ENCODE results near the gene FNDC11. TPM values are rescaled to one million over a fixed set of nuclear protein-coding genes. Genes with fewer than 3 reads are reported as not detected.

The FNDC11 gene
- total and polyA plus RNA-seq, 8 donors = 0.23 to 0.84 (median 0.67) TPM

GRCh38 chr20:63586797-63587196 lies 32.8 kb downstream of the FNDC11 start:
- no peak overlapping the region for H3K27ac ChIP-seq
- H3K4me3 ChIP-seq = no peak overlapping the region
- TF ChIP-seq CTCF (IDR thresholded peaks at IDR 0.05) = no peak
- H3K9me3 ChIP-seq = no peaks in the 10 kb centered on the region
- intact Hi-C loops (cut with DNase I) = no loop called here
- no peaks in the 10 kb centered on the region for H3K27me3 ChIP-seq
- DNase-seq (peak in 1 of 4 donors; percentile 47), ATAC-seq (no peak)
- no peaks in the 10 kb centered on the region for H3K4me1 ChIP-seq
- H3K36me3 ChIP-seq = peaks cover 0 to 46% of the 10 kb centered on the region in 2 donors

- H3K27ac ChIP-seq = no peak overlapping the region
- no peak for TF ChIP-seq CTCF (IDR thresholded peaks at IDR 0.05)
- intact Hi-C loops (cut with DNase I) = no loop called here
- H3K4me3 ChIP-seq = no peak overlapping the region
- H3K27me3 ChIP-seq = no peaks in the 10 kb centered on the region
- ATAC-seq = no peak
- peak in 1 of 4 donors; percentile 20 for DNase-seq
- no peaks in the 10 kb centered on the region for H3K4me1 ChIP-seq
- no peaks in the 10 kb centered on the region for H3K9me3 ChIP-seq
- H3K36me3 ChIP-seq = peaks cover 0 to 50% of the 10 kb centered on the region in 2 donors
These were observed 33.3 kb downstream of the FNDC11 start for GRCh38 chr20:63587256-63587655.

- TF ChIP-seq CTCF (IDR thresholded peaks at IDR 0.05) = no peak
- intact Hi-C loops (cut with DNase I) = no loop called here
- H3K27me3 ChIP-seq = no peaks in the 10 kb centered on the region
- ATAC-seq (no peak), DNase-seq (peak in 2 of 4 donors; percentile 34 to 43)
- no peak overlapping the region for H3K27ac ChIP-seq
- H3K36me3 ChIP-seq = peaks cover 0 to 58% of the 10 kb centered on the region in 2 donors
- H3K4me3 ChIP-seq = no peak overlapping the region
- no peaks in the 10 kb centered on the region for H3K9me3 ChIP-seq
- no peaks in the 10 kb centered on the region for H3K4me1 ChIP-seq
These were observed 34.0 kb downstream of the FNDC11 start for GRCh38 chr20:63587776-63588591.

- ATAC-seq = no peak
- no peak for TF ChIP-seq CTCF (IDR thresholded peaks at IDR 0.05)
- no peak overlapping the region for H3K4me3 ChIP-seq
- H3K36me3 ChIP-seq = peaks cover 0 to 64% of the 10 kb centered on the region in 2 donors
- DNase-seq = peak in 1 of 4 donors; percentile 61
- no peaks in the 10 kb centered on the region for H3K27me3 ChIP-seq
- no peak overlapping the region for H3K27ac ChIP-seq
- H3K4me1 ChIP-seq = no peaks in the 10 kb centered on the region
- intact Hi-C loops (cut with DNase I) = no loop called here
- H3K9me3 ChIP-seq = no peaks in the 10 kb centered on the region
These were observed 34.7 kb downstream of the FNDC11 start for GRCh38 chr20:63588641-63589041.

- H3K4me3 ChIP-seq = no peak overlapping the region
- H3K27me3 ChIP-seq = no peaks in the 10 kb centered on the region
- no peaks in the 10 kb centered on the region for H3K9me3 ChIP-seq
- H3K36me3 ChIP-seq = peaks cover 0 to 73% of the 10 kb centered on the region in 2 donors
- no peak for TF ChIP-seq CTCF (IDR thresholded peaks at IDR 0.05)
- H3K27ac ChIP-seq = no peak overlapping the region
- ATAC-seq (no peak), DNase-seq (peak in 1 of 4 donors; percentile 60)
- intact Hi-C loops (cut with DNase I) = no loop called here
- H3K4me1 ChIP-seq = no peaks in the 10 kb centered on the region
These were observed 35.6 kb downstream of the FNDC11 start for GRCh38 chr20:63589261-63590217.
